HuH-7 (cell line): Measurements from ENCODE around the gene SMIM31.

Source experiments
- DNase-seq: peaks from one replicate; pipeline ENCODE4 v3.0.0; 2011; ENCODE audit warnings: low spot score

The SMIM31 gene

GRCh38 chr4:164789047-164789446, 35.1 kb downstream of the SMIM31 start:
- no peak for DNase-seq

- DNase-seq: no peak
These were observed 36.3 kb downstream of the SMIM31 start for GRCh38 chr4:164790249-164790648.

- no peak for DNase-seq
These were observed 45.5 kb downstream of the SMIM31 start for GRCh38 chr4:164799410-164799809.

- DNase-seq: no peak
These were observed 46.9 kb downstream of the SMIM31 start for GRCh38 chr4:164800786-164801185.

GRCh38 chr4:164802301-164802901, 48.5 kb downstream of the SMIM31 start:
- no peak for DNase-seq

- DNase-seq: no peak
These were observed 49.8 kb downstream of the SMIM31 start for GRCh38 chr4:164803702-164804101.

GRCh38 chr4:164807611-164808010, 53.7 kb downstream of the SMIM31 start:
- no peak for DNase-seq

GRCh38 chr4:164813554-164813953, 59.6 kb downstream of the SMIM31 start:
- no peak for DNase-seq

GRCh38 chr4:164815711-164816110, 61.8 kb downstream of the SMIM31 start:
- DNase-seq: no peak

- DNase-seq: no peak
These were observed 65.4 kb downstream of the SMIM31 start for GRCh38 chr4:164819366-164819765.

GRCh38 chr4:164821711-164822110, 67.8 kb downstream of the SMIM31 start:
- no peak for DNase-seq

GRCh38 chr4:164824581-164824980, 70.7 kb downstream of the SMIM31 start:
- DNase-seq: no peak

GRCh38 chr4:164828955-164829354, 75.0 kb downstream of the SMIM31 start:
- DNase-seq: no peak

GRCh38 chr4:164846566-164846965, 92.6 kb downstream of the SMIM31 start:
- DNase-seq: no peak

- no peak for DNase-seq
These were observed 93.1 kb downstream of the SMIM31 start for GRCh38 chr4:164847016-164847415.

- DNase-seq: no peak
These were observed 94.2 kb downstream of the SMIM31 start for GRCh38 chr4:164847967-164848649.
